ENCODE results near the gene FLII. TPM values are rescaled to one million over a fixed set of nuclear protein-coding genes. Genes with fewer than 3 reads are reported as not detected.

FLII gene
- total and polyA plus RNA-seq, 2 of the 13 experiments (the other 11 are each of a cell fraction or from before 2014, with no cell fraction given): 130 to 303 TPM

GRCh38 chr17:18253947-18254821 is 4.4 kb downstream of the FLII start:
- DNase-seq (ENCODE audit: low spot score): no peak
- intact Hi-C loops (cut with micrococcal nuclease; ENCODE audit: unreplicated experiment) (no loop called here), in situ Hi-C loops (cut with HindIII; ENCODE audit: extremely low pct_ligation_motif_present, low pct_unique_long_range_greater_than_20kb) (no loop called here)
- BruUV-seq (replicated peaks): no TSS peak
- POLR2A ChIA-PET: interaction anchor here (0.7 kb wide), 1 partner anchor 60 kb away, joined by 3 read pairs; the partner anchor contains the start of gene TOP3A
- Histone ChIP-seq H3K4me2 (ENCODE audit: low read depth, low read length) (no peak overlapping the region), H3K27ac (ENCODE audit: extremely low read length, insufficient read depth, low read length) (no peak overlapping the region), H3K4me3 (replicated peaks in 1 of 3; ENCODE audit: insufficient read depth in 1 of 3, low read depth in 2 of 3, low read length in 3 of 3) (no peak overlapping the region), H3K4me1 (ENCODE audit: insufficient read depth, low read length) (peaks cover 15% of the 10 kb centered on the region), H3K27me3 (ENCODE audit: control insufficient read depth in 1 of 2, insufficient read depth in 2 of 2, low read length in 2 of 2) (no peaks in the 10 kb centered on the region; a peak in 1 of 5 replicates), H3K36me3 (replicated peaks in 1 of 2; ENCODE audit: control insufficient read depth in 1 of 2, insufficient read depth in 2 of 2, low read length in 2 of 2) (peaks cover 32 to 61% of the 10 kb centered on the region in 2 experiments; a peak in 4 of 5 replicates), H2AFZ (ENCODE audit: low read length) (no peak overlapping the region), H3K9me3 (ENCODE audit: low read length) (no peaks in the 10 kb centered on the region), H3K9ac (ENCODE audit: insufficient read depth, low read depth, low read length) (no peak overlapping the region), H3K79me2 (ENCODE audit: insufficient read depth, low read length) (peaks cover 21% of the 10 kb centered on the region), H4K20me1 (ENCODE audit: insufficient read depth, low read length) (peaks cover 8% of the 10 kb centered on the region; the same call in 1 of the 2 replicates)
- CTCF ChIA-PET (ENCODE audit: low intra/inter-chr PET ratio, low total read pairs): no interaction called here
- WGBS (ENCODE audit: low lambda C conversion rate): 99% methylated on average over 18 of the region's 27 CpGs
- ATAC-seq: no peak
- FAIRE-seq: no peak
- no peak for TF ChIP-seq MXD1 (CRISPR knock-in tag; IDR thresholded peaks at IDR 0.05)
- TF ChIP-seq ZNF766 (CRISPR knock-in tag; IDR thresholded peaks at IDR 0.05; ENCODE audit: borderline replicate concordance): no peak

- in situ Hi-C loops (cut with HindIII; ENCODE audit: extremely low pct_ligation_motif_present, low pct_unique_long_range_greater_than_20kb): no loop called here
- Histone ChIP-seq H3K4me1 (ENCODE audit: insufficient read depth, low read length) (peaks cover 15% of the 10 kb centered on the region), H3K27me3 (ENCODE audit: control insufficient read depth in 1 of 2, insufficient read depth in 2 of 2, low read length in 2 of 2) (no peaks in the 10 kb centered on the region; a peak in 1 of 5 replicates), H3K4me2 (ENCODE audit: low read depth, low read length) (no peak overlapping the region), H3K36me3 (replicated peaks in 1 of 2; ENCODE audit: control insufficient read depth in 1 of 2, insufficient read depth in 2 of 2, low read length in 2 of 2) (peaks cover 35 to 69% of the 10 kb centered on the region in 2 experiments; a peak in 4 of 5 replicates), H3K27ac (ENCODE audit: extremely low read length, insufficient read depth, low read length) (no peak overlapping the region), H3K79me2 (ENCODE audit: insufficient read depth, low read length) (peaks cover 21% of the 10 kb centered on the region), H3K9ac (ENCODE audit: insufficient read depth, low read depth, low read length) (no peak overlapping the region), H4K20me1 (ENCODE audit: insufficient read depth, low read length) (peaks cover 8% of the 10 kb centered on the region; the same call in 1 of the 2 replicates), H2AFZ (ENCODE audit: low read length) (no peak overlapping the region), H3K4me3 (replicated peaks in 1 of 3; ENCODE audit: insufficient read depth in 1 of 3, low read depth in 2 of 3, low read length in 3 of 3) (no peak overlapping the region), H3K9me3 (ENCODE audit: low read length) (no peaks in the 10 kb centered on the region)
- TF ChIP-seq AGO2 (optimal IDR thresholded peaks at IDR 0.05; ENCODE audit: low read depth, low read length) (peak; percentile 23), RBFOX2 (IDR thresholded peaks at IDR 0.05; ENCODE audit: low read depth, low read length) (0 out of 2 replicates have a peak, but pooled peaks have one; percentile 27), ZNF230 (CRISPR knock-in tag; IDR thresholded peaks at IDR 0.05) (no peak), PLSCR1 (CRISPR knock-in tag; IDR thresholded peaks at IDR 0.05; ENCODE audit: borderline replicate concordance) (no peak)
- CTCF ChIA-PET (ENCODE audit: low intra/inter-chr PET ratio, low total read pairs): no interaction called here
- DNase-seq (ENCODE audit: low spot score) (no peak), ATAC-seq (no peak), FAIRE-seq (no peak)
- intact Hi-C loops (cut with micrococcal nuclease; ENCODE audit: unreplicated experiment): no loop called here
- WGBS (ENCODE audit: low lambda C conversion rate): 96% methylated on average over 12 of the region's 16 CpGs
- POLR2A ChIA-PET: interaction anchor here (0.7 kb wide), 1 partner anchor 61 kb away, joined by 3 read pairs; the partner anchor contains the start of gene TOP3A
- BruUV-seq (replicated peaks): no TSS peak
These were observed 5.2 kb downstream of the FLII start for GRCh38 chr17:18253187-18253884.

Measured in HepG2 (cell line).